PC-9 (cell line): ENCODE measurements around the gene SLC35E2B. TPM values are rescaled to one million over a fixed set of nuclear protein-coding genes. Genes with fewer than 3 reads are reported as not detected.

Experiments used
- BruUV-seq: library from RNA; stranded (reverse); fragments of 400-500 nt; replicated peaks from 2 replicates; lab custom pipeline; 2021; lab: Mats Ljungman, UMichigan
- CTCF ChIA-PET: fragments of 300-600 bp; sonication (Branson Sonifier 250); formaldehyde crosslinking; loops from one replicate; lab custom pipeline; 2022; ENCODE audit warnings: antibody characterized with exemption; lab: Charles Lee
- POLR2A ChIA-PET: fragments of 300-600 bp; sonication (Branson Sonifier 250); formaldehyde crosslinking; loops from one replicate; lab custom pipeline; 2022; ENCODE audit warnings: antibody characterized with exemption; ENCODE audit not compliant: unreplicated experiment; lab: Charles Lee
- DNase-seq, 2 experiments: peaks; one replicate each; pipeline versions ENCODE4 v3.0.0 to v3.0.0-alpha.2; 2015 to 2022; ENCODE audit warnings: mixed read lengths in 1 of 2
- H2AFZ ChIP-seq: fragments of 200-600 bp; sonication (generic); 2 replicates; pipeline ENCODE4 v1.8.1; 2017; ENCODE audit warnings: antibody characterized with exemption
- H3F3A ChIP-seq: fragments of 200-600 bp; sonication (generic); 2 replicates; pipeline ENCODE4 v1.8.1; 2017; ENCODE audit warnings: antibody characterized with exemption, mild to moderate bottlenecking, low read depth; ENCODE audit not compliant: insufficient read depth
- H3K27ac ChIP-seq: fragments of 200-600 bp; sonication (generic); 2 replicates; pipeline ENCODE4 v1.6.1; 2016; ENCODE audit warnings: mixed run types
- H3K27me3 ChIP-seq: fragments of 200-600 bp; sonication (generic); 2 replicates; pipeline ENCODE4 v1.6.1; 2016; ENCODE audit warnings: low read depth, mixed run types; ENCODE audit not compliant: insufficient read depth
- H3K36me3 ChIP-seq: fragments of 200-600 bp; sonication (generic); 2 replicates; pipeline ENCODE4 v1.6.1; 2016; ENCODE audit warnings: low read depth, mixed run types
- H3K4me1 ChIP-seq: fragments of 200-600 bp; sonication (generic); replicated peaks from 2 replicates; pipeline ENCODE4 v1.6.1; 2016; ENCODE audit warnings: mixed run types; ENCODE audit not compliant: insufficient read depth
- H3K4me2 ChIP-seq: fragments of 200-600 bp; sonication (generic); 2 replicates; pipeline ENCODE4 v1.6.1; 2017; ENCODE audit warnings: mixed run types
- H3K4me3 ChIP-seq: fragments of 200-600 bp; sonication (generic); 2 replicates; pipeline ENCODE4 v1.6.1; 2016; ENCODE audit warnings: mixed run types
- H3K79me2 ChIP-seq: fragments of 200-600 bp; sonication (generic); 2 replicates; pipeline ENCODE4 v1.6.1; 2017; ENCODE audit warnings: low read depth, mixed run types
- H3K9me2 ChIP-seq: fragments of 200-600 bp; sonication (generic); 2 replicates; pipeline ENCODE4 v1.8.1; 2017; ENCODE audit warnings: mild to moderate bottlenecking; ENCODE audit not compliant: insufficient read depth
- H3K9me3 ChIP-seq: fragments of 200-600 bp; sonication (generic); 2 replicates; pipeline ENCODE4 v1.8.1; 2016; ENCODE audit warnings: low read depth; ENCODE audit not compliant: insufficient read depth
- H4K20me1 ChIP-seq: fragments of 200-600 bp; sonication (generic); 2 replicates; pipeline ENCODE4 v1.8.1; 2017; ENCODE audit not compliant: insufficient read depth
- CTCF ChIP-seq: fragments of 200-600 bp; sonication (generic); conservative IDR thresholded peaks from 2 replicates; pipeline ENCODE4 v1.6.1; 2017; ENCODE audit warnings: mixed run types, antibody characterized with exemption, mild to moderate bottlenecking, moderate library complexity
- EZH2 ChIP-seq: fragments of 200-600 bp; sonication (generic); IDR thresholded peaks from 2 replicates; pipeline ENCODE4 v1.8.0; 2017; ENCODE audit warnings: antibody characterized with exemption, low read depth
- intact Hi-C: fragments of 100-400 bp; cut with micrococcal nuclease; formaldehyde crosslinking; loops from one replicate; pipeline ENCODE4 v1.10.0; 2022; ENCODE audit not compliant: unreplicated experiment
- total RNA-seq: library from RNA; stranded (reverse); gene quantifications from 2 replicates; pipeline ENCODE4 v1.2.3, GENCODE V29; 2021

Gene SLC35E2B
- total RNA-seq, 1 experiment from 2014 or later: 55.4 TPM

GRCh38 chr1:1625404-1625775 lies 67.2 kb downstream of the SLC35E2B start:
- no TSS peak for BruUV-seq
- TF ChIP-seq CTCF (no peak), EZH2 (no peak)

GRCh38 chr1:1624443-1625403 lies 67.9 kb downstream of the SLC35E2B start:
- POLR2A ChIA-PET: no interaction called here
- Histone ChIP-seq H3K36me3 (no peaks in the 10 kb centered on the region), H3F3A (no peaks in the 10 kb centered on the region), H3K9me2 (no peaks in the 10 kb centered on the region), H3K27ac (no peak overlapping the region), H4K20me1 (no peaks in the 10 kb centered on the region), H2AFZ (no peak overlapping the region), H3K4me1 (no peaks in the 10 kb centered on the region), H3K9me3 (no peaks in the 10 kb centered on the region), H3K4me3 (no peak overlapping the region), H3K79me2 (no peaks in the 10 kb centered on the region), H3K27me3 (no peaks in the 10 kb centered on the region), H3K4me2 (no peak overlapping the region)
- TF ChIP-seq EZH2 (no peak), CTCF (no peak)
- CTCF ChIA-PET: no interaction called here
- no peak for DNase-seq
- intact Hi-C loops: no loop called here
- no TSS peak for BruUV-seq

More at GRCh38 chr1:1625404-1625775, 67.2 kb downstream of the SLC35E2B start:
- no peaks in the 10 kb centered on the region for H3K9me2 ChIP-seq
- H2AFZ ChIP-seq: no peak overlapping the region
- no peak overlapping the region for H3K27ac ChIP-seq
- ChIA-PET CTCF (no interaction called here), POLR2A (no interaction called here)
- H3F3A ChIP-seq: no peaks in the 10 kb centered on the region
- no peaks in the 10 kb centered on the region for H3K79me2 ChIP-seq
- no peaks in the 10 kb centered on the region for H3K9me3 ChIP-seq
- H4K20me1 ChIP-seq: no peaks in the 10 kb centered on the region
- no peak overlapping the region for H3K4me3 ChIP-seq
- no peak for DNase-seq
- no peaks in the 10 kb centered on the region for H3K4me1 ChIP-seq
- no peaks in the 10 kb centered on the region for H3K27me3 ChIP-seq
- H3K36me3 ChIP-seq: no peaks in the 10 kb centered on the region
- intact Hi-C loops: no loop called here
- no peak overlapping the region for H3K4me2 ChIP-seq

GRCh38 chr1:1623631-1624442 lies 68.8 kb downstream of the SLC35E2B start:
- Histone ChIP-seq H3K9me2 (no peaks in the 10 kb centered on the region), H3K9me3 (no peaks in the 10 kb centered on the region), H3K4me2 (no peak overlapping the region), H3K27ac (no peak overlapping the region), H3K79me2 (no peaks in the 10 kb centered on the region), H3K4me3 (no peak overlapping the region), H3K27me3 (no peaks in the 10 kb centered on the region), H4K20me1 (no peaks in the 10 kb centered on the region), H3F3A (no peaks in the 10 kb centered on the region), H3K36me3 (no peaks in the 10 kb centered on the region), H3K4me1 (no peaks in the 10 kb centered on the region), H2AFZ (no peak overlapping the region)
- intact Hi-C loops: no loop called here
- ChIA-PET CTCF (no interaction called here), POLR2A (no interaction called here)
- no peak for DNase-seq
- TF ChIP-seq EZH2 (no peak), CTCF (no peak)
- BruUV-seq: no TSS peak
